ENCODE measurements around the gene ALG12. TPM values are rescaled to one million over a fixed set of nuclear protein-coding genes. Genes with fewer than 3 reads are reported as not detected.
A peak's percentile ranks its signal among the peaks of the same experiment; 100 is the strongest.

Gene ALG12
- polyA plus RNA-seq (2012; ENCODE audit: missing spikeins), result 4.9 TPM

GRCh38 chr22:49917974-49918910 is at the start of gene ALG12, which contains the start of gene CRELD2:
TSS of gene ALG12 (minus strand) at chr22:49918438. CDS start at chr22:49913765, 4,673 bp downstream.
TSS of gene CRELD2 (plus strand) at chr22:49918634. CDS start at chr22:49918770, 136 bp downstream.
- TF ChIP-seq POLR2AphosphoS5 (IDR thresholded peaks at IDR 0.05; ENCODE audit: low read depth, low read length), result 0 out of 2 replicates have a peak, but pooled peaks have one; percentile 9
- TF ChIP-seq POLR2A (IDR thresholded peaks at IDR 0.05; ENCODE audit: low read depth, low read length), result peak; percentile 79; the same call in 1 of the 2 replicates
- TF ChIP-seq TAF1 (IDR thresholded peaks at IDR 0.05; ENCODE audit: borderline replicate concordance, low read depth, low read length), result no peak
- peak; percentile 98 for FAIRE-seq
- DNase-seq (ENCODE audit: insufficient read length), result peak; percentile 99

- FAIRE-seq (no peak), DNase-seq (ENCODE audit: insufficient read length) (no peak)
- TF ChIP-seq POLR2A (IDR thresholded peaks at IDR 0.05; ENCODE audit: low read depth, low read length) (no peak), POLR2AphosphoS5 (IDR thresholded peaks at IDR 0.05; ENCODE audit: low read depth, low read length) (no peak; the same call in 1 of the 2 replicates), TAF1 (IDR thresholded peaks at IDR 0.05; ENCODE audit: borderline replicate concordance, low read depth, low read length) (no peak)
These were observed 49.5 kb upstream of the ALG12 start for GRCh38 chr22:49967706-49968208.

GRCh38 chr22:49966774-49967705 is 48.8 kb upstream of the ALG12 start:
- peak; percentile 76 for FAIRE-seq
- TF ChIP-seq TAF1 (IDR thresholded peaks at IDR 0.05; ENCODE audit: borderline replicate concordance, low read depth, low read length), result no peak
- TF ChIP-seq POLR2A (IDR thresholded peaks at IDR 0.05; ENCODE audit: low read depth, low read length), result no peak
- peak; percentile 27 for DNase-seq (ENCODE audit: insufficient read length)

DNA sequence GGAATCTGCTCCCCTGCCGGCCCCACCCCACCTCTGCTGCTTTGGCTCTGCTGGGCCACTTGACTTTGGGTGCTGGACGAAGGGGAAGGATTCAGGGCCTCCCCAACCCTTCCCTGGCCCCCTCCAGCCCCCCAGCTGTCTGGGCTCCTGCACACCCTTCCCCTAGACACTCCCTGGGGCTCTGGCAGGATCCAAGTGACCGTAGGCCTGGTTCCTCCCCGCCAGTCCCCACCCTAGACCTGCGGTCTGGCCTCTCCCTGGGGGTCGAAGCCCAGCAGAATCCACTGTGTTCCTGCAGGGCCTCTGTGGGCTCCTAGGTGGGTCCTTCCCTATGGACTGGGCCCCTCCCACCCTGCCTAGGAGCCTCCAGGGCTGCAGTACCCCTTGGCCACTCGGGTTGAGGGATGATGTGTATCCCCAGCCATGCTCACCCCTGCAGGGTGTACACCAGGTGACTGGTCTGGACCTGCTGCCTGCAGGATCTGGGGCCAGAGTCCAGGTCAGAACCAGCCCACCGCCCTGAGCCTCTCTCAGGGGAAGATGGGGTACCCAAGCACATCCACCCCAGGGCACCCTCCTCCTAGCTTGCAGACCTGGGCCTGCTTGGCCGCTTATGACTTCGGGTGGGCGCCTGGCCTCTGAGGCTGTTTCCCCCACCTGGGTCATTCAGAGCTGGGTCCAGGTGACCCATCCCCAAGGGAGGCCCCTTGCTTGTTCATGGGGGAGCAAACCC is 48.0 kb upstream of the ALG12 start:
- DNase-seq (ENCODE audit: insufficient read length), result no peak
- no peak for FAIRE-seq
- TF ChIP-seq POLR2A (IDR thresholded peaks at IDR 0.05; ENCODE audit: low read depth, low read length) (no peak), TAF1 (IDR thresholded peaks at IDR 0.05; ENCODE audit: borderline replicate concordance, low read depth, low read length) (no peak), POLR2AphosphoS5 (IDR thresholded peaks at IDR 0.05; ENCODE audit: low read depth, low read length) (no peak; the same call in 1 of the 2 replicates)

- no peak for DNase-seq (ENCODE audit: insufficient read length)
- TF ChIP-seq TAF1 (IDR thresholded peaks at IDR 0.05; ENCODE audit: borderline replicate concordance, low read depth, low read length), result no peak
- TF ChIP-seq POLR2AphosphoS5 (IDR thresholded peaks at IDR 0.05; ENCODE audit: low read depth, low read length), result peak; percentile 30
- TF ChIP-seq POLR2A (IDR thresholded peaks at IDR 0.05; ENCODE audit: low read depth, low read length), result peak; percentile 63; the same call in 1 of the 2 replicates
- no peak for FAIRE-seq
These were observed 47.1 kb upstream of the ALG12 start for GRCh38 chr22:49965091-49966040.

- DNase-seq (ENCODE audit: insufficient read length), result no peak
- FAIRE-seq, result peak; percentile 14
These were observed 46.2 kb upstream of the ALG12 start for GRCh38 chr22:49964136-49965090.

GRCh38 chr22:49963647-49964026 is 45.4 kb upstream of the ALG12 start:
- TF ChIP-seq TAF1 (IDR thresholded peaks at IDR 0.05; ENCODE audit: borderline replicate concordance, low read depth, low read length) (no peak), POLR2A (IDR thresholded peaks at IDR 0.05; ENCODE audit: low read depth, low read length) (no peak; the same call in 1 of the 2 replicates), POLR2AphosphoS5 (IDR thresholded peaks at IDR 0.05; ENCODE audit: low read depth, low read length) (no peak)
- FAIRE-seq, result no peak
- DNase-seq (ENCODE audit: insufficient read length), result no peak

More at GRCh38 chr22:49964136-49965090, 46.2 kb upstream of the ALG12 start:
- TF ChIP-seq TAF1 (IDR thresholded peaks at IDR 0.05; ENCODE audit: borderline replicate concordance, low read depth, low read length), result no peak
- peak; percentile 65 for TF ChIP-seq POLR2AphosphoS5 (IDR thresholded peaks at IDR 0.05; ENCODE audit: low read depth, low read length)
- TF ChIP-seq POLR2A (IDR thresholded peaks at IDR 0.05; ENCODE audit: low read depth, low read length), result peak; percentile 58

DNA sequence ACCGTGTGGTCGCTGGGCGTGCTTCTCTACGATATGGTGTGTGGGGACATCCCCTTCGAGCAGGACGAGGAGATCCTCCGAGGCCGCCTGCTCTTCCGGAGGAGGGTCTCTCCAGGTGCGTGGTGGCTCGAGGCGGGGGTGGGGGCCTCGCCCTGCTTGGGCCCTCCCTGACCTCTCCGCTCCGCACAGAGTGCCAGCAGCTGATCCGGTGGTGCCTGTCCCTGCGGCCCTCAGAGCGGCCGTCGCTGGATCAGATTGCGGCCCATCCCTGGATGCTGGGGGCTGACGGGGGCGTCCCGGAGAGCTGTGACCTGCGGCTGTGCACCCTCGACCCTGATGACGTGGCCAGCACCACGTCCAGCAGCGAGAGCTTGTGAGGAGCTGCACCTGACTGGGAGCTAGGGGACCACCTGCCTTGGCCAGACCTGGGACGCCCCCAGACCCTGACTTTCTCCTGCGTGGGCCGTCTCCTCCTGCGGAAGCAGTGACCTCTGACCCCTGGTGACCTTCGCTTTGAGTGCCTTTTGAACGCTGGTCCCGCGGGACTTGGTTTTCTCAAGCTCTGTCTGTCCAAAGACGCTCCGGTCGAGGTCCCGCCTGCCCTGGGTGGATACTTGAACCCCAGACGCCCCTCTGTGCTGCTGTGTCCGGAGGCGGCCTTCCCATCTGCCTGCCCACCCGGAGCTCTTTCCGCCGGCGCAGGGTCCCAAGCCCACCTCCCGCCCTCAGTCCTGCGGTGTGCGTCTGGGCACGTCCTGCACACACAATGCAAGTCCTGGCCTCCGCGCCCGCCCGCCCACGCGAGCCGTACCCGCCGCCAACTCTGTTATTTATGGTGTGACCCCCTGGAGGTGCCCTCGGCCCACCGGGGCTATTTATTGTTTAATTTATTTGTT is 44.8 kb upstream of the ALG12 start:
- FAIRE-seq (peak; percentile 14), DNase-seq (ENCODE audit: insufficient read length) (no peak)
- TF ChIP-seq POLR2A (IDR thresholded peaks at IDR 0.05; ENCODE audit: low read depth, low read length) (no peak; the same call in none of the 2 replicates), POLR2AphosphoS5 (IDR thresholded peaks at IDR 0.05; ENCODE audit: low read depth, low read length) (peak; percentile 19; the same call in 1 of the 2 replicates)
